HL-60/S4 (cell line): ENCODE results near the gene FBXL20.
"Not testable (repeated sequence)": the region's sequence is repeated elsewhere in the genome, so short reads cannot be mapped to it uniquely, and the experiment has no call there.

Experiments used
- in situ Hi-C: fragments of 300-500 bp; cut with MboI; formaldehyde crosslinking; loops from 2 replicates; pipeline ENCODE4 v1.14.3; 2022; ENCODE audit warnings: low sequenced_read_pairs

The FBXL20 gene

DNA sequence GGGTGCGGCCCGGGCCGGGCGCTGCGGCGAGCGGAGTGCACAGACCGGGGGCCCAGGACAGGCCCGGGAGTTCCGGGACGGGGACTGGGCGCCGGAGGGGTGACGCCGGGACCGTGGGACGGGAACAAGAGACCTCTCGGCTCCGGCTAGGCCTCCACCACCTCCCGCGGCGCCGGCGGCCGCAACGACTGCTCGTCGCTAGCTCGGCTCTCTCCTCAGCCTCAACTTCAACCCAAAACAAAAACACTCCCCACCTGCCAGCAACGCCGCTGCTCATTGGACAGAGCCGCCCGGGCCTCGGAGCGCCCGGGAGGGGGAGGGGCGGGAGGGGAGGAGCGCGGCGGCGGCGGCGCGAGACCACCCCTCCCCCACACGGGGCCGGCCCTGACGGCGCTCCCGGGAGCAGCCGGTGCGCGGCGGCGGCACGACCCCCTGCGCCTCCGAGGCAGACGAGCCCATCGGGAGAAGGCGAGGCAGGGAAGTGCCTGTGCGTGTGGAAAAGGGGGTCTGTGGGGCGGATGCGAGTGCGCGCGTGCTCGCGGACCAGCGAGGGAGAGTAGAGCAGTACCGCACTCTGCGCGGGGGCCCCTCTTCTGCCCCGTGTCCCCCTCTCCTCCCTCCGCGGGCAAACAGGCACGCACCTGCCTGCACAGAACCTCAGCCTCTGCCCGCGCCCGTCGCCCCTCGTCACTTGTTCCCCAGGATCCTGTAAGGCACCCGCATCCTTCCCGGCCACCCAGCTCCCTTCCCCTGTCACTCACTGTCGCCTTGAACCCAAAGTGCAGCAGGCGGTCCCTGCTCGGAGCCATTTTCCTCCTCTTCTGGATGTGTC lies at the start of gene FBXL20:
Gene FBXL20 (minus strand): TSS at position 215 of the 832 bp plus-strand sequence. CDS start 224 bp downstream, outside the sequence.
- in situ Hi-C loops = no loop called here

DNA sequence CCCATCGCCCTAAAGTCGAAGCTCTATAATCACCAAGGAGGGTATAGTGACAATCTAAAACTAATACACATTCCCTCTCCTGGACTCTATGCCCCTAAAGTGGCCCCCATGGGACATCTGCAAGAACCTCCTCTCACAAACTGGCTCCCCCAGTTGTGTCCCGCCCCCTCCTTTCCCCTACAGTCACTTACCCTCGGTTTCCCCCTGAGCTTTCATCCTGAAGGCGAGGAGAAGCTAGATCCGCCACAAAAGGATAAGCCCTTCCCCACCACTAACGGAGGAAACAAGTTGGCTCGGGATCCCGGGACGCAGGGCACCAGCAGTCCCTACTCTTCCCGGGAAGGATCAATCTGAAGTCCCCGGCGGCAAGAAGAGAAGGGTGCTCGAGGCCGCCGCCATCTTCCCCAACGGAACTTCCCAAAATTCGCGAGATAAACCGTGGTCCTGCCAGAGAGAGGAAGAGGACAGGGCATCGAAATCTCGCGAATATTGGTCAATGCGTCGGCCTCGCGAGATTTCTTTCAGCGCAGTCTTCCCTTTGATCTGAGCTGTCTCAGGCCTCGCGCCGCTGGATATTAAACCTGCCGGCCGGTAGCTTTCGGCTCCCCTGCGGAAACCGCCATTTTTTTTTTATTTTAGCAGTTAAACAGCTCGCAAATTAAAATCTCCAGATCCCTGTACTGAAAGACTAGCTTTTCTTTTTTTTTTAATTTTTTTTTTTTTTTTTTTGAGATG lies 49.6 kb upstream of the FBXL20 start, which contains the start of gene MED1:
Gene MED1 (minus strand): TSS at position 417 of the 735 bp plus-strand sequence. CDS start 201 bp downstream, at position 216.
- in situ Hi-C loops = no loop called here

DNA sequence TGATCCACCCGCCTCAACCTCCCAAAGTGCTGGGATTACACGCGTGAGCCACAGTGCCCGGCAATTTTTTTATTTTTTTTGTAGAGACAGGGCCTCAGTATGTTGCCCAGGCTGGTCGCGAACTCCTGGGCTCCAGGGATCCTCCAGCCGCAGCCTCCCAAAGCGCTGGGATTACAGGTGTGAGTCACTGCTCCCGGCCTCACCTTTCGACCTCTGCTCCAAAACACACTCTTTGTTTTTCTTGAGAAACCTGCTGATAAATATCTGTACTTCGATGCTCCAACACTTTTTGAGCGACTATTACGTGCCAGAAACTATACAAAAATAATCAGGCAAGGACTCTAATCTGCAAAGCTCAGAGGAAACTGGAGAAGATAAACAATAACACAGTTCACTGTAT lies 48.6 kb upstream of the FBXL20 start:
- in situ Hi-C loops = no loop called here

DNA sequence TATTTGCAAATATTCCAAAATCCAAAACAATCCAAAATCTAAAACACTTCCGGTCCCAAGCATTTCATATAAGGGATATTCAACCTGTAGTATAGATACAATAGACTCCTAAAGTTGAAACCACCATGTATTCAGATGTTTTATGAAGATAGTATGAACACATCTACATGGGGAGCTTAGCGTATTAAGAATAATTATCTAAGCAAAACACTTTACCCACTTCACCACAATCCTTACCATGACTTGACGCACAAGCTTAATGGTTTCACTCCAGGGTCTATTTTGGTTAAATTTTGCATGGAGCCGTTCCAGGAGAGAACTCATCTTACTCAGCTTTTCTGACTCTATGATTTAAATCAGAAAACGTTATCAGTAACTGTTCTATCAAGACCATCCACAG lies 46.1 kb upstream of the FBXL20 start:
- in situ Hi-C loops = no loop called here

DNA sequence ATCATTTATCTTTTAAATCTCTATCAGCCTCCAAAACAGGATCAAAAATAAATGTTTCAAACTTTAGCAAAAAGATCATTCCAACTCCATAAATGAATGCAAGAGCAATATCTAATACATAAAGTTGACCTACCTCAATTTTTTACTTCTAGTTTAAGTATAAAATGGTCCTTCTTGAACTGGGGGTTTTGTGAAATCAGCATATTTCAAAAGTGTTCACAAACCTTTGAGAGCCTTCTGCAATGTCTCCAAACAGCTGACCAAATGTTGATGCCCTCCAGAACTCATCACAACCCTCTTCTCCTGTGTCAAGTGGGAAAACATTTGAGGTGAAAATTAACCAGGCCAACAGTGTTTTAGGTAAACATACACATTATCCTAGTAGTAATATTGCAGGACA lies 41.9 kb upstream of the FBXL20 start:
- in situ Hi-C loops = no loop called here

DNA sequence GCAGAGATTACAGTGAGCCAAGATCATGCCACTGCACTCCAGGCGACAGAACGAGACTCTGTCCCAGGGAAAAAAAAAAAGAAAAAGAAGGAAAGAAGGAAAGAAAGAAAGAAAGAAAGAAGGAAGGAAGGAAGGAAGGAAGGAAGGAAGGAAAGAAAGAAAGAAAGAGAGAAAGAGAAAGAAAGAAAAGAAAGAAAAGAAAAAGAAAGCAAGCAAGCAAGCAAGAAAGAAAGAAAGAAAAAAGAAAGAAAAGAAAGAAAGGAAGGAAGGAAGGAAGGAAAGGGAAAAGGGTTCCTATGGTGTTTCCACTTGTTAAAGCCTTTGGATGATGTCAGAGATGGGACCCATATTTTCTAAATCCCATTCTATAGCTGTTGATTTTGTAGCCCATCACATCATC lies 38.4 kb upstream of the FBXL20 start:
- in situ Hi-C loops = not testable (repeated sequence)

GRCh38 chr17:39429600-39429999 lies 28.2 kb upstream of the FBXL20 start:
- in situ Hi-C loops = no loop called here

- in situ Hi-C loops = no loop called here
Observed at GRCh38 chr17:39416141-39416540, 14.7 kb upstream of the FBXL20 start.

DNA sequence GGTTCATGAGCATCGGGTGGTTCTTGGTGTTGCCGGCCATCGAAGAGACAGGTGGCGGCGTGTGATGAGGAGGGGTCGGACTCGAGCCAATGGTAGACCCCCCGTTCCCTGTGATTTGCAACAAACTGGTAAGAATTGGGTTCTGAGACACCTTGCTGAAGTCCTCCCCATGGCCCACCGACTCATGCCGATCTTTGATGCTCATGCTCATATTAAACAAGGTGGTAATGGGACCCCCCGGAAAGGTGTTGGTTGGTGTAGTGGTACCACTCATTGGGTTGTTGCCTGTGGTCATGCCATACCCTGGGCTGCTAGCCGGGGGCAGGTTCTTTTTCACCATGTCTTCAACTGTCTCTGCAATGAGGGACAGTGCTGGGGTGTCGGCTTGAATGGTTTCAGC lies 8.9 kb upstream of the FBXL20 start:
- in situ Hi-C loops = no loop called here

GRCh38 chr17:39408360-39408759 lies 6.9 kb upstream of the FBXL20 start:
- in situ Hi-C loops = no loop called here

DNA sequence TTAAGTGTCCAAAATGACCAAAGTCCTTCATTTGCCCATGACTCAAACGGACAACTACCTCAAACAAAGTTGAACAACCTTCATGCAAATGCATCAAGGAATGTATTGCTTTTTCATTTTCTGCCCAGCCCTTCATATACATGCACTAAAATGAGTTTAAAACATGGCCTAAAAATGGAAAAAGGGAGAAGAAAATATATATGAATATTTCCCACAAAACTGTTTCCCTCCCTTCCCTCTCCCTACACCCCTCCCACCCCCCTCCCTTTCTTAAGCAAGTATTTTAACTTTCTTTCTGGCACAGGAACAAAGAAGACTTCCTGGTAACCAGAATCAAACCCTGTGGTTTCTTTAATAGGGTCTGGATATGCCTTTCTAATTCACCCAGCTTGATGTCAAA lies 5.5 kb upstream of the FBXL20 start:
- in situ Hi-C loops = no loop called here

DNA sequence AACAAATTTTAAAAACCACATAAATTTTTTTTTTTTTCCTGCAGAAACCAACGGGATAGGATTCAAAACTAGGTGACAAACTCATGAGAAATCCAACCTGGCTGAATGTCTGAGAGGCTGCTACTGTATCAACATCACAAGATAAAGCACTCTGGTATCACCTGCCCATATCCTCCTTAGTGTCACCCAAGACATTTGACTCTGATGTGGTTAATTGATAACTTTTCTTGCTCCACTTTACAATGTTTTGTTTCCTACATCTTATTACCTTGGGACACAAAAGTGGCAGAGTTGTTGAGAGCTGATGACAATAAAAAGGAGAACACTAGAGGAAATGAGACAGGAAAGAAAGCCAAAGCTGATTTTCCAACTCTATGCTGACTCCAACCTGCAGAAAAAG lies 4.0 kb upstream of the FBXL20 start:
- in situ Hi-C loops = no loop called here

DNA sequence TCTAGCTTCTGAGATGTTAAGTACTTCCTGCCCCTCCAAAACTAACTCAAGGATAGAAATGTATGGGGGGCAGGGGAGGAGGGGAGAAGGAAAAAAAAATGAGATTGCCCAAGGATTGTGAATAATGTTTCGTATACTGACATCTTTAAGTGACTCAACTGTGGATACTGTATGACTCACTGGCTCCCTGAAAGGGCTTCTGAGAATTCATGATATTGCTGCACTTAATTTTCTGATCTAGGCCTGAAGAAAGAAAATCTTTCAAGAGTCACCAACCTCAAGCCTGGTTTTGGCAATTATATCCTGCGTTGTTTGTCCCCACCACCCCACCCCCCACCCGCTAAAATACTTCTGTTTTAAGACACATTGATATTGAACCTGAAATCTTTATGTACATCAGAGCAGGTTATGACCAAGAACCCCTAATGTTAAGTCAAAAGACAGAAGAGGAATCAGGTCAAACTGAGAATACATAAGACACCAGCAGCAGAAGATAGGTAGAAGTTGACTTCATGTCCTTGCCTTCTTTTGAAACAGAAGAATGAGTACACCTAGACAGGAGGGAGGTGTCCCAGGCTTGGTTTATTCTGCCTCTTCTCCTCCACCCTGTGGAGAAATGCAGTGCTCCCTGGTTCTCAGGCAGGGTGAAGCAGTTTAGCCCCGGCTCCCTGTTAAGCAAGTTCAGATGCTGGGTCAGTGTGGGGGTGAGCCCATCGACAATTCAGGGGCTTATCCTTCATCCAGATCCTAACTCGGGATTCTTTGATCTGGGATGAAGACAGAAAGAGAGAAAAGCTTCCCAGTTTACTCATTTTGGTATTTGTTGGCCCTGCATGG lies 3.3 kb upstream of the FBXL20 start:
- in situ Hi-C loops = no loop called here

DNA sequence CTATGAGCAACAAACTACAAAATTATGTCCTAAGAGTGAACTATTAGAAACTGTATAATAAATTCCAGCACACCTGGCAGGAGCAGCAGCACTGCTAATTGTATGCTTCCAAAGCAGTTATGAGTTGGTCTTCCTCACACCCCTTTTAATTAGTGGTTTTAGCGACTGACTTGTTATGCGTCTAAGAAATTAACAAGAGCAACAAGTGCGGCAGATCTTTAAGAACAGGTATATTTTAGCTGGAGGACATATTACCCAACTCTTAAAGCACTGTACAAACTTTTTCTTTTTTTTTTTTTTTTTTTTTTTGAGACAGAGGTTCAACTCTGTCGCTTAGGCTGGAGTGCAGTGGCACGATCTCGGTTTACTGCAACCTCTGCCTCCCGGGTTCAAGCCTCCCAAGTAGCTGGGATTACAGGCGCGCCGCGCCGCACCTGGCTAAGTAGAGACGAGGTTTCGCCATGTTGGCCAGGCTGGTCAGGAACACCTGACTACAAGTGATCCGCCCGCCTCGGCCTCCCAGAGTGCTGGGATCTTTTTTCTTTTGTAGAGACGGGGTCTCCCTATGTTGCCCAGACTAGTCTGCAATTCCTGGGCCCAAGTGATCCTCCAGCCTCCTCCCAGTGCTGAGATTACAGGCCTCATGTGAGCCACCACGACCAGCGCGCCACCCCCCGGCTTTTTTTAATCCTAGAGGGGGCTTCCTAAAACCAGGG lies 1.6 kb upstream of the FBXL20 start:
- in situ Hi-C loops = no loop called here

GRCh38 chr17:39402244-39402889 lies 941 bp upstream of the FBXL20 start:
- in situ Hi-C loops = no loop called here

DNA sequence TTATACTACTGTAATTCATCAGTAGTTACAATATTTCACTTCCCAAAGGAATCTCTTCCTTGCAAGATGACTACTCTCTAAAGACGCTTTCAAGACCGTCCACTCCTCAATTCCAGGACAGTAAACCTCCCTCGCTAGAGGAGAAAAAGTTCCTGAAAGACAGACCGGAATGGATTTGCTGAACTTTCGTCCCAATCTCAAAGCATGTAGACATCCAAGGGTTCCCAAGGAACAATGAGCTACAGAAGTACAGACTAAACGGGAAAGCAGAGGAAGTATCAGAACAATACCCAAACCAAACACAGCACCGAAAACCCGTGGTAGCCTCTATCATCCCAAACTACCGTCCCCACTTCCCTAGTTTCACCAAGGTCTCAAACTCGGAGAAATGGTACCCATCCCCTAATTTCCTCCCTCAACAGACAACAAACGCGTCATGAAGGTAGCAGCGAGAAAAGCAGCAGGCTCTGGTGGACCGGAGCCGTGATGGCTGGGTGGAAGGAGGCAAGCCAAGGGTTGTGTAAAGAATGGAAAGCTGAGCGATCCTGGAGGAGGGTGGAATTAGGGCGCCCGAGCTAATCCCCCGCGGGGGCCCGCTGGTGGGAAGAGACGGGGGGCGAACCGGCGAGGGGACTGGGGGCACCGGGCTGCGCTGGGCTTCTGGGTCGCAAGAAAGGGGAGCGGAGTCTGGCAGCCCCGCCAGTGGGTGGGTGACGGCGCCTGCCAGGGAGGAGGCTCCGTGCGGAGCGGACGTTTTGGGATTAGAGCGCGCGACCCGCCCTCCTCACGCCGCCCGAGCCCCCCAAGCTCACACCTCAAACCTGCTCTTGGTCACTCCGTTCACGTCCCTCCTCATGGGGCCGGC lies 647 bp downstream of the FBXL20 start:
- in situ Hi-C loops = no loop called here

- in situ Hi-C loops = no loop called here
Observed at GRCh38 chr17:39399791-39400190, 1.6 kb downstream of the FBXL20 start.

DNA sequence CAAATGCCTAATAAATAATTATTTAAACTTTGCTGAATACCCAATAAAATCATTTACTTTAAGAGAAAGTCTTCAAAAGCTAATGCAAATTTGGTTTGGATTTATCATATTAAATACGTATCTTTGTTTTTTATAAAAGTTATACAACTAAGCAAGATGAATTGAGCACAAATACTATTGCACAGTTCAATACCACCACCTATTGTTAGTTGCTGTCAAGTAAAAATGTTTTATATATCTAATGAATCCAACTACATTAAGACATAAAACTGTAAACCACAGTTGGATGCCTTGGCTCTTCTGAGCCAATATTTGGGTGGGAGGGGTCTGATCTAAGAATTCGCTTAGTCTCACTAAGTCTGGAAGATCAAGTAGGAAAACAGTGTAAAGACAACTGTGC lies 7.7 kb downstream of the FBXL20 start:
- in situ Hi-C loops = no loop called here

DNA sequence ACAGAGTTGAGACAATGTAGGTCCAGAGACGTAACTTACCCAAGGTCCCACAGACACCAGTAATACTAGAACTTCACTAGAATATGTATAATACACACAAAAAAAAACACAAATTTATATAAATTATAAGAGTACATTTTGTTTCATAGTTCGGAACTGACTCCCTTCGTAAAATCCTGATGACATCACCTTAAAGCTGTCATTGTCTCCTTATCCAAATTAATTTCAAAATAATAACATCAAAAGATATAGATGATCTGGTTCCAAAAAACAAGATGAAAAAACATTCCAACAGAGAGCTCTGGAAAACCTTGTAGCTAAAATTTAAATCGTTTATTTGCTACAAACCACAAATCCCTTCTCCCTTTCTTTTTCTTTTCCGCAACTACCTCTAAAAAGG lies 10.0 kb downstream of the FBXL20 start:
- in situ Hi-C loops = no loop called here
